ENCODE data around the gene PRKAR2B.

The PRKAR2B gene

DNA sequence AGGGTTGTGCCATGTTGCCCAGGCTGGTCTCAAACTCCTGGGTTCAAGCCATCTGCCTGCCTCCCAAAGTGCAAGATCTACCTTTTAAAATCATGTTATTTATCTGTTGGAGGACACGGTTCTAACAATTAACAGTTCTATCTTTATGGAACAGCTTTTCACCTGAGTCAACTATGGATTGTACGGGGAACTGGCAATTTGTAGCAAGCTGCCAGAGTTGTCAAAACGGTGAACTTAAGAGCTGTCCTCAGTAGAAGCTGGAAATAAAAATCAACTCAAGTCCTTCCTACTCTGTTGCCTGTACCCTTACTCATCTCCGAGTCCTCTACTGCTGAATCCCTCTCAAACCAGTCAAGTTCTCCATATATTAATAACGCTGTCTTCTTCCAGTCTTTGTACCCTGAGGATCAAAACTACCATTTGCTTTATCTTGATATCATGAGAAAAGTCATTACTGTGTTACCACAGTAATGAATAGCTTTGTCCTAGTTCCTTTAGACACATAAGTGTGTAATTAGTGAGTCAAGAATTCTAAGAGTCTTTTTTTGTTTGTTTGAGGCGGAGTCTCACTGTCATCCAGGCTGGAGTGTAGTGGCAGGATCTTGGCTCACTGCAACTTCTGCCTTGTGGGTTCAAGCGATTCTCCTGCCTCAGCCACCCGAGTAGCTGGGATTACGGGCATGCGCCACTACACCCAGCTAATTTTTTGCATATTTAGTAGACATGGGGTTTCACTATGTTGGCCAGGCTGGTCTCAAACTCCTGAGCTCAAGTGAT lies 152.5 kb downstream of the PRKAR2B start:
- no peak for DNase-seq

GRCh38 chr7:107201795-107202450 lies 157.4 kb downstream of the PRKAR2B start:
- no peak for DNase-seq

DNA sequence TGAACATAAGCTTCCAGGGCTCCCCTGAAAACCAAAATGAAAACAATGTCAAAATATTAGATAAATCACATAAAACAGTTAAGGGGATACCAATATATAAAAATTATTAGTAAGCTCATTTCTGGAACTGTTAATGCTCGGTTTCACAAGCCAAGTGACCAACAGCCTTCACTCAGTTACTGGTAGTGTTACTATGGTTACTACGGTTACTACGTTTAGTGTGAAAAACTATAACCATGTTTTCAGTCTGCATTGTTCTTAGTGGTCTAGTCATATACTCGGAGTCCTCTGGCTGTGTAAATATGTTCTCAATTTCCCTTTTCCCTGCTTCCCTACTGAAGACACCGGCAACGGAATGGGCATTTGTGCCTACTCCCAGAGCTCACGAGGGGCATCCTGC lies 159.1 kb downstream of the PRKAR2B start:
- DNase-seq: no peak

DNA sequence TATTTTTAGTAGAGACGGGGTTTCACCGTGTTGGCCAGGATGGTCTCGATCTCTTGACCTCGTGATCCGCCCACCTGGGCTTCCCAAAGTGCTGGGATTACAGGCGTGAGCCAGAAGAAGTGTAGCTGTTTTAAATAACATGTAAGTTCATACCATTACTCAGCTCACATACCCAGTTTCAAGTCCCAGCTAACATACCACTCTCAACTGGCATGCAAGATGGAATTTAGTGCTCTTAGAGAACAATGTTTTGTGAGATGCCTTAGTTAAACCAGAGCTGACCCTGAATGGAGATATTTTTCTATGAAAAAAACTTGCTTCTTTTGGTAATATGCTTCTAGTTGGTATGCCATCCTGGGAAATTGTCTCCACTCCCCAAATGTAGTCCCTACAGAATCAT lies 161.6 kb downstream of the PRKAR2B start:
- no peak for DNase-seq

- no peak for DNase-seq
Observed at GRCh38 chr7:107206706-107207105, 162.2 kb downstream of the PRKAR2B start.

DNA sequence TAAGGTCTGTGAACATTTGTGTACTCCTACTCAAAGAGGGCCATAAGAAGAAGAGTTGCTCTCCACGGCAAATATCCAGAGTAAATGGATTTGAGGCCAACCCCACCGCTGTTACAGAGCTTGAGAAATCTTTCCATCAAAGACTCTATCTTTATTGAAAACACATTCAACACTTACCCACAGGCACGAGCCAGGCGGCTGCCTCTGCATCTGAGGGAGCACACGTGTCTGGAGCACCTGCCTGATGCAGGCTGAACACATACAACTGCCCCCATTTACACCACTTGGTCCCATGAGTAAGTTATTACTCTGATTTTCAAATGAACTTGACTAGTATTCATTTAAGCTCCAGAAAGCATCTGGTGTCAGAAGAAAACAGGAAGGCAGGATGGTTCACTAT lies 163.0 kb downstream of the PRKAR2B start:
- no peak for DNase-seq

GRCh38 chr7:107208024-107208521 lies 163.6 kb downstream of the PRKAR2B start:
- DNase-seq: no peak

DNA sequence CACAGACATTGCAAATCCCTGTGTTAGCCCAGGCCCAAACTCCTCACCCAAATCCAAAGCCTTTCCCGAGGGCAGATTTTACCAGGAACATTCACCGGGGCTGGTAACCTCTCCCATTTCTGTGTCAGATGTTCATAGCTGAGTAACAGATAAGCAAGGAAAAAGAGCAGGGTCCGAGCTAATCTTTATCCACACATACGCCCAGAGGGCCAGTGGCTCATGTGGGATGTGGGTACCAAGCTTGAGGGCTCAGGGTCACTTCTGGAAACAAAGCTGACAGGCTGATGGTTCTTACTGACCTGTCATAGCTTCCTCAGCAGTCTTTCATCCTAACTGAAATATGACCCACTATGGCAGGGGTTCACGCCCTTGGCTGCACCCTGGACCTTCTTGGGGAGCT lies 164.1 kb downstream of the PRKAR2B start:
- DNase-seq: no peak

DNA sequence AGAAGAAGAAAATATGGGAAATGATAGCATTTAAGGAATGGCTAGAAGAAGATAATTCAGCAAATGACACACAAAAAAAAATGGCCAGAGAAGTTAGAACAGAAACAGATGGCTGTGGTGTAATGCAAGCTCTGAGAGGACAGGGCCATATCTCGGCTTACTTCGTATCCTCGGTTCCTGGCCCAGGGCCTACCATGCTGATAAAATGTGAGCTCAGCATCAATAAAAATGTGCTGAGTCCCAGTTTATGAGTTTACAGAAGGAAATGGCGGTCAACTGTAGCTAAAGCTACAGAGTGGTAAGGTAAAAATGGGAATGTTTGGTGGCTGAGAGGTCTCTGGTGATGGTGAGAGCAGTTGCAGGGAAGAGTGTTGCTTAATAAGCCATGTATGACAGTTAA lies 165.1 kb downstream of the PRKAR2B start:
- no peak for DNase-seq

DNA sequence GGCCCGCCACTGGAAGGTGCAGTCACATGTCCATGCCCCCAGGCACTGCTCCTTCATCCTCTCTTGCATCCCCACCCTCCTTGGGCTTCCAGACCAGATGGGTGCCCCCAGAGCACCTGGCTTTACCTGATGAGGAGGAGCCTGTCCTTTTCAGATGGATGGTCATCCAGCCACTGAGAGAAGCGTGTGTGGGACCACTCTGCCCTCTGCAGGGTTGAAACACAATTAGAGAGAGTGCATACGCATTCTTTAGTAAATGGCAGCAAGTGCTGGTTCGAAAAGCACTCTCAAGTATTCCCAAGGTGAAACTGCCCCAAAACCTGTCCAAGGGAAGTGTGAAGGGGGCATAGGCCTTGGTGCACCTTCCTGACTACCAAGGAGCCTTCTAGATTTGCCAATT lies 165.9 kb downstream of the PRKAR2B start:
- DNase-seq: no peak

Measured in effector CD8-positive, alpha-beta T cell (primary cell).